Lung (tissue), 12 donors: ENCODE measurements around the gene RASAL3. TPM values are rescaled to one million over a fixed set of nuclear protein-coding genes. Genes with fewer than 3 reads are reported as not detected.

Experiments used
- ATAC-seq: fragments of 200-7000 bp; cut with Tn5 transposase; one replicate; pipeline ENCODE4 v1.9.1; 2020; ENCODE audit warnings: moderate number of reproducible peaks; ENCODE audit not compliant: insufficient read depth, low FRiP score
- DNase-seq, 3 donors: peaks; one replicate each; pipeline ENCODE4 v3.0.0-alpha.2; 2013 to 2017
- H3K27ac ChIP-seq, 2 donors: one replicate each; pipeline ENCODE4 v1.5.1; 2013; ENCODE audit warnings: mild to moderate bottlenecking in 2 of 2, moderate library complexity in 2 of 2, control low read depth in 1 of 2, inconsistent platforms in 1 of 2, low read depth in 1 of 2, low read length in 1 of 2
- H3K27me3 ChIP-seq, 3 donors: one replicate each; pipeline ENCODE4 v1.5.1; 2013; ENCODE audit warnings: low read length in 2 of 3; ENCODE audit not compliant: control insufficient read depth in 3 of 3, insufficient read depth in 3 of 3
- H3K36me3 ChIP-seq, 4 donors: one replicate each; pipeline ENCODE4 v1.5.1; 2013; ENCODE audit warnings: low read length in 4 of 4, mild to moderate bottlenecking in 1 of 4, moderate library complexity in 1 of 4; ENCODE audit not compliant: control insufficient read depth in 4 of 4, insufficient read depth in 4 of 4
- H3K4me1 ChIP-seq, 5 donors: one replicate each; pipeline ENCODE4 v1.5.1; 2013; ENCODE audit warnings: low read length in 5 of 5, mild to moderate bottlenecking in 2 of 5, moderate library complexity in 1 of 5; ENCODE audit not compliant: control insufficient read depth in 5 of 5, insufficient read depth in 5 of 5
- H3K4me3 ChIP-seq: one replicate; pipeline ENCODE4 v1.5.1; 2013; ENCODE audit warnings: mild to moderate bottlenecking, control low read depth, moderate library complexity
- H3K9ac ChIP-seq, 2 donors: one replicate each; pipeline ENCODE4 v1.5.1; 2013; ENCODE audit warnings: low read length in 2 of 2, control low read depth in 1 of 2; ENCODE audit not compliant: insufficient read depth in 1 of 2
- H3K9me3 ChIP-seq, 4 donors: one replicate each; pipeline ENCODE4 v1.5.1; 2013; ENCODE audit warnings: low read length in 3 of 4, mild to moderate bottlenecking in 1 of 4, moderate library complexity in 1 of 4; ENCODE audit not compliant: control insufficient read depth in 4 of 4, insufficient read depth in 3 of 4
- WGBS, 2 donors: extraction: QIAGEN DNeasy Blood & Tissue Kit; methylation state at CpG; one replicate each; pipeline ENCODE4 v1.1.7; 2013; 5-methylcytosine and 5-hydroxymethylcytosine counted together
- polyA plus RNA-seq, 2 donors: library from polyadenylated mRNA; stranded (reverse); fragments of 200-250 nt; gene quantifications; one replicate each; pipeline ENCODE4 v1.2.1, GENCODE V29; 2013
- total RNA-seq, 2 donors: library from RNA; depleted of rRNA in 1 of 2; stranded (reverse); fragments of >200 nt in 1 of 2; gene quantifications; one replicate each; pipeline ENCODE4 v1.2.1, GENCODE V29; 2014 to 2021
- TF ChIP-seq, protein P1 (sequence below): IDR thresholded peaks from 2 replicates; pipeline ENCODE4 v1.5.1; 2012; ENCODE audit warnings: mild to moderate bottlenecking; ENCODE audit errors: control extremely low read depth, extremely low read depth
- donor health status: control.
- donor health status: control.
- donor health status: Bipolar disorder and iron deficiency.
- donor health status: healthy.
- donor health status: DM: yes; HTN: yes; CAD: no.

Gene RASAL3
- total and polyA plus RNA-seq, 4 donors = 4.6 to 18.2 (median 9.6) TPM

GRCh38 chr19:15479391-15480345, 15.3 kb upstream of the RASAL3 start, which contains the start of gene PGLYRP2:
Gene PGLYRP2, minus strand, starts transcription at chr19:15479501. Its CDS starts 130 bp downstream, at chr19:15479371.
- Histone ChIP-seq H3K9ac (no peak within 1 kb of the TSS), H3K9me3 (peaks cover 0 to 8% (median 0%) of the 10 kb centered on the region in 4 donors), H3K36me3 (no peaks in the 10 kb centered on the region), H3K4me1 (no peaks in the 10 kb centered on the region), H3K27me3 (no peaks in the 10 kb centered on the region), H3K27ac (no peak within 1 kb of the TSS), H3K4me3 (no peak within 1 kb of the TSS)
- peak; percentile 78 for ATAC-seq
- TF ChIP-seq, protein P1, sequence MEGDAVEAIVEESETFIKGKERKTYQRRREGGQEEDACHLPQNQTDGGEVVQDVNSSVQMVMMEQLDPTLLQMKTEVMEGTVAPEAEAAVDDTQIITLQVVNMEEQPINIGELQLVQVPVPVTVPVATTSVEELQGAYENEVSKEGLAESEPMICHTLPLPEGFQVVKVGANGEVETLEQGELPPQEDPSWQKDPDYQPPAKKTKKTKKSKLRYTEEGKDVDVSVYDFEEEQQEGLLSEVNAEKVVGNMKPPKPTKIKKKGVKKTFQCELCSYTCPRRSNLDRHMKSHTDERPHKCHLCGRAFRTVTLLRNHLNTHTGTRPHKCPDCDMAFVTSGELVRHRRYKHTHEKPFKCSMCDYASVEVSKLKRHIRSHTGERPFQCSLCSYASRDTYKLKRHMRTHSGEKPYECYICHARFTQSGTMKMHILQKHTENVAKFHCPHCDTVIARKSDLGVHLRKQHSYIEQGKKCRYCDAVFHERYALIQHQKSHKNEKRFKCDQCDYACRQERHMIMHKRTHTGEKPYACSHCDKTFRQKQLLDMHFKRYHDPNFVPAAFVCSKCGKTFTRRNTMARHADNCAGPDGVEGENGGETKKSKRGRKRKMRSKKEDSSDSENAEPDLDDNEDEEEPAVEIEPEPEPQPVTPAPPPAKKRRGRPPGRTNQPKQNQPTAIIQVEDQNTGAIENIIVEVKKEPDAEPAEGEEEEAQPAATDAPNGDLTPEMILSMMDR = peak; percentile 14
- WGBS, 2 donors = 56 to 63% methylated on average over 16 of the region's 16 CpGs
- DNase-seq = peak; percentile 32 to 61 (median 35)

DNA sequence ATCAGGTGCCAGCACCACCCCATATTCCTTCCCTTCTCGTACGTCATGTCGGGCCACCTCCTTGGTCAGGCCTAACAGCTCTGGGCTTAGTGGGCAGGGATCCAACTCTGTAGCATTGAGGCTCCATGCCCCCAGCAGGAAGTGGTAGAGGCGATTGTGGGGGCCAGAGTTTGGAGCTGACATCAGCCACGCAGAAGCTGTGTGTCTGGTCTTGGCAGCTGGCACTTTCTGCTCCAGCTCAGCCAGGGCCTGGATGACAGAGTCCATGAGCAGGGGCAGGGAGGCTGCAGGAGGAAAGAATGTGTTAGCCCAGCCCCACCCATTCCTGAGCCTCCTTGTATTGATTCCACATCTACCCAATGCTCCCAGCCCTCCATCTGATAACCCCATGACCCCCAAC, 12.0 kb upstream of the RASAL3 start:
- Histone ChIP-seq H3K36me3 (no peaks in the 10 kb centered on the region), H3K27ac (no peak overlapping the region), H3K27me3 (peaks cover 0 to 4% (median 3%) of the 10 kb centered on the region in 3 donors), H3K9me3 (peaks cover 0 to 11% (median 0%) of the 10 kb centered on the region in 4 donors), H3K4me3 (no peak overlapping the region), H3K9ac (no peak overlapping the region), H3K4me1 (no peaks in the 10 kb centered on the region)
- WGBS, 2 donors = 36 to 53% methylated on average over 5 of the region's 5 CpGs
- TF ChIP-seq, protein P1 = no peak
- DNase-seq = no peak
- ATAC-seq = no peak

- no peak overlapping the region for H3K27ac ChIP-seq
- DNase-seq = no peak
- TF ChIP-seq, protein P1 = no peak
- H3K9ac ChIP-seq = no peak overlapping the region
- no peak for ATAC-seq
- H3K4me1 ChIP-seq = no peaks in the 10 kb centered on the region
- H3K36me3 ChIP-seq = no peaks in the 10 kb centered on the region
- no peak overlapping the region for H3K4me3 ChIP-seq
- 96 to 97% methylated on average over 10 of the region's 10 CpGs for WGBS, 2 donors
- peaks cover 0 to 11% (median 0%) of the 10 kb centered on the region in 4 donors for H3K9me3 ChIP-seq
- H3K27me3 ChIP-seq = peaks cover 3 to 6% (median 4%) of the 10 kb centered on the region in 3 donors
Measured at GRCh38 chr19:15475611-15476010, 11.3 kb upstream of the RASAL3 start.
